NCI-H2107 treated with DMSO at 0.1 percent for 48 hours (cell line): ENCODE measurements around the gene NELL1.

Experiments used
- DNase-seq: peaks from one replicate; lab custom pipeline; 2025; ENCODE audit not compliant: unreplicated experiment; lab: John Stamatoyannopoulos, UW

NELL1 gene

DNA sequence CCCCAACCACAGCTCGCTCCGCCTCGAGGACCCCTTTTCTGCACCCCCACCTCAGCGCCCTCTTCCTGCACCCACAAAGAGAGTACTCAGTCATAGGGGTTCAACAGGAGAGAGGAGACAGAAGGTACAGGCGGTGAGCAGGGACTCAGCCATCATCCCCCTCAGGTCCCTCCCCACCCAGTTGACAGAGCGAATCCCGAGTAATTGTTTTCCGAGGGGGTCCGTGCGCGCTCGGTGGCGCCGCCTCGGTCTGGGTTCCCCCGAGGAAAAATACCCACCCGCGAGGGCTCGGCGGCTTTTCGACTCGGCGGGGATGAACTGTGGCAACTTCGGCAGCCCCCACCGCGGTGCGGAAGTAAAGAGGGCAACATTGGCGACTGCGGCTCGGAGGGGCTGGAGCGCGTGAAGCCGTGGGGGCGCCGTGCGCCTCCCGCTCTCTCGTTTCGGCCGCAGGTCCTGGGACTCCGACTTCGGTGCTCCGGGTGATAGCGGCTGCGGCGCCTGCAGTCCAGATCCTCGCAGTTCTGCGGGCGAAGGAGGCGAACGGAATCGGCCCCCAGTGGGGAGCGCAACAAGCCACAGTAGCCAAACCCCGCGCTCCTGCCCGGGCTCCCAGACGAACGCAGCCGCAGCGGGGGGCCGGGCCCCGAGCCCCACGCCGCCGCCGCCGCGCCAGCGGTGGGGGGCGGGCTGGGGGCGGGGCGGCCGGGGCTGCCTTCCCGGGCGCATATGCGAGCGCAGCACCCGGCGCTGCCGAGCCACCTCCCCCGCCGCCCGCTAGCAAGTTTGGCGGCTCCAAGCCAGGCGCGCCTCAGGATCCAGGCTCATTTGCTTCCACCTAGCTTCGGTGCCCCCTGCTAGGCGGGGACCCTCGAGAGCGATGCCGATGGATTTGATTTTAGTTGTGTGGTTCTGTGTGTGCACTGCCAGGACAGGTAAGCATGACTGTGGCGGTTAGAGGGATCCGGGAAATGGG is at the start of gene NELL1:
Gene NELL1 (plus strand): TSS at position 743 of the 976 bp plus-strand sequence.
- no peak for DNase-seq

DNA sequence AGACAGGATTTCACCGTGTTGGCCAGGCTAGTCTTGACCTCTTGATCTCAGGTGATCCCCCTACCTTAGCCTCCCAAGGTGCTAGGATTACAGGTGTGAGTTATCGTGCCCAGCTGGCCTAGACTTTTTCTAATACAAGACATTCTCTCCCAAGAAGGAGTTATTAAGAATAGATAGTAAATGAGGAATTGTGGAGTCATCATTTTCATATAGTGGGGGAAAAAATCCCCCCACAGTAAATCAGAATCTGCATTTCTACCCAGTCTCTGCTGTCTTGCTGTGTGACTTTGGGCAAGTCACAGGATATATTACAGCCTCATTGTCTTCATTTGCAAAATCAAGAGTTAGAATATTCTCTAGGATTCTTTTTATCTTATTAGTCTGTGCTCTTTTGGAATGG is 48.4 kb upstream of the NELL1 start:
- DNase-seq: no peak

DNA sequence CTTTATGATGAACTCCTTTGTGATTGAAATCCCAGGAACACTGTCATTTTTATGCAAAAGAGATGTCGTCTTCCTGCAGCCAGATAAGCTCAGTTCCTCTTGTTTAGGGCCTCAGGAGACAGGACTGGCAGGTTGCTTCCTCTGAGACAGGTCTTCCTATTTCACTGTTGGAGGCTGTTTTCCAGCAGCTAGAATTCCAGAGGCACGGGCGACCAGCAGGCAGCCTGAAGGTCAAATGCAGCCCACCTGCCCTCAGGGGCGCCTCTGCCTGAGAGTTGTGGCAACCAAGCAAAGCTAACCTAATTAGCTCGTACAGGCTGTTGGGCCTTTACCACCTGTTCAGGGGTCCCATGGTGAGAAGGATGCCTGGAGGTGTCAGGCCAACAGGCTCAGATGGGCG is 47.7 kb upstream of the NELL1 start:
- DNase-seq: no peak

DNA sequence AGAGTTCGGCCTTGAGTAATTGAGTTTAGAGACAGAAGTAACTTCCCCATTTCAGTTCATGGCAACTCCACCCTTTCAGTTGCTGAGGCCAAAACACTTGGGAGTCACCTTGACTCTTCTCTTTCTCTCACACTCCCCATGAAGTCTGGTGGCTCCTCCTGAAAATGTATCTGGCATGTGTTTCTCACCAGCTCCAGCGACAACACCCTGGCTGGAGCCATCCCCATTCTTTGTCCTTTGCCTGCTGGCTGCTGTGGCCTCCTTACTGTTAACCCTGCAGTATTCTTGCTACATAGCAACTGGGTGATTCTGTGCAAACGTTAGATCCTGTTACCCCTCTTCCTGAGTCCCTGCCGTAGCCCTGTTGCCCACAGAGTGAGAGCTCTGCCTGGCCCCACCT is 46.1 kb upstream of the NELL1 start:
- no peak for DNase-seq

DNA sequence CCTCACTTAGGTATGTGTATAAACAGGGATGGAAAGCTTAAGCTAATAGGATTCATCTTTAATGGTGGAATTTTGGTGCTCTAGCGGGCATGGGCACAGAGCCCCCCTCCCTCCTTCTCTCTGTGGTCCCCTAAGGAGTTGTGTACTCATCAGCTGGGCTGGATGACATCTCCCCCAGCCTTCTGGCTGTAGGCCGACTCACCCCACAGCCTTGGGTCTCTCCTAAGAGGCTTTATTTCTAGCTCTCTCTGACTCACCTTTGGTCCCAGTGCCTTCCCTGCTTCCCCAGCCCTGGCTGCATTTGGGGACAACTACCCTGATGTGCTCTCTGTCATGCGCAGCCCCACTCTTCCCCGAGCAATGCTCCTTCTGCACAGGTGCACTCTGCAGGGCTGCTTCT is 43.1 kb upstream of the NELL1 start:
- DNase-seq: no peak

DNA sequence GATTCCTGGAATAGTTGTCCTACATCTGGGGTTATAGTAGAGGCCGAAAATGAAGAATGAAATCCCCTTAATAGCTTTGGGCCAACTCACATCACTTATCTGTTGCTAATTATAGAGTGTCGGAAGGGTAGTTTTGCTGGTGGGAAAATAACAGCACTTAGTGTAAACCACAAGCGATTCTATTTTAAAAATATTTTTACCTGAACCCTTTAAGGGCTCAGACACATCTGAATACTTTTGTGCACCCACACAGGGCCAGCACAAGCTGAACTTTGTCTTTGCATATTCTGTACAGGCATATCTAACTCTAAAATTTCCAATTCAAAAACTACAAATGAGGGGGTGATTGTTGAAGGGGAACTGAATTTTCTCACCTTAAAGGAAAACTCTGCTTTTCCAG is 42.4 kb upstream of the NELL1 start:
- no peak for DNase-seq

DNA sequence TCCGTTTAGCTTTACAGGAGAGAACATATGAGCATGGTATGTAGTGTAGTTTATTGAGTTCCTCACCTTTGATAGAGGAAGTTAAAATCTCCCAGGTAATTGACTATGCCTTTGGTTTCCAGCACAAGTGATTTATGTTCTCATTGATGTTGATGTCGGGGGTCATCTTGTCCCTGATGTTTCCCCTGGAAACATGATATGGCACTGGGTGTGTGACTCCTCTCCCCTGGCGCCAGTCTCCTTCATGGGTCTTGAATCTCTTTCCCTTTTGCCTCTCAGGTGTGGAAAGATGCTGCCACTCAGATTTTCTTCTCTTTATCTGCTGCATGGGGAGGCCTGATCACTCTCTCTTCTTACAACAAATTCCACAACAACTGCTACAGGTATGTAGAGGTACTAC is 41.7 kb upstream of the NELL1 start:
- DNase-seq: no peak

DNA sequence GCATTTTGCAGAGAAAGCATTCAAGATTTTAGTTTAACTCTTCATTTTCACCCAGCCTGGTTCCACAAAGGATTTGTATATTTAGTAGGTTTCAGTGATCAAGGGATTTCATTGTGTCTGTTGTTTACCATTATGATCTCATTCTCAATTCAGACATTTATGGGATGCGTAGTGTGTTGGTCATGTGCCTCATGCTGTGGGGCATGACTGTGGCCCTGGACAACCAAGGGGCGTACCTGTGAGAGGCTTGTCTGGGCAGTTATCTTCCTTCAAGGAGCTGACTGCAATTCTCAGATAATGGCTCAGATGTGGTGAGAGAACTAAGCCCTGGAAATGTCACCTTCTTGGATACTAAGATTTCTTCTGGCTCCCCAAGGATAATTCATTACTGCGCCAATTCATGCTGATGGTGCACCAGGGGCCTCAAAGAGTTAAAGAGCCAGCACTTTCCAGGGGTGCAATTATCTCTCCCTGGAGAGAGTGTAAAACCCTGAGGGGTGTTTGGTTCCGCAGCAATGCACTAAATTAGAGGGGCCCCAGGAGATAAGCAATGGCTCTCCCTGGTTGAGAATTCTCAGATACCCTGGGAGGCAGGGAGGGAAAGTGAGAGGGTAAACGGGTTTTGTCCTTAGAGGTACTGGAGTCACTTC is 37.7 kb upstream of the NELL1 start:
- no peak for DNase-seq

DNA sequence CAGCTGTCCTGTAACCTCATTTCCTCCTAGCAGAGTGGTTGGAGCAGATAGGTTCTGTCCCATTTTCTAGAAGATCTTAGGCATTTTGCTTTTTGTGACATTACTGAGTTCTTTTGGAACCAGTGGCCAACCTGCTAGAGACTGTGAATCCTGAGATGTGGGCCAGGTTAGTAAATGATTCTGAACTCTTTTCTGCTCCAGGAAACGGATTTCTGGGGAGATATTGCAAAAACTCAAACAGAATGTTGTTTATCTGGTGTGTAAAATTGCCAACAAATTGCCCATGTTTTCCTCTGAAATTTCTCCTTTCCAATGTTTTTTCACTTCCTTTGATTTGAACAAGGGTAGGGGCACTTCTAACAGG is 37.2 kb upstream of the NELL1 start:
- DNase-seq: no peak

DNA sequence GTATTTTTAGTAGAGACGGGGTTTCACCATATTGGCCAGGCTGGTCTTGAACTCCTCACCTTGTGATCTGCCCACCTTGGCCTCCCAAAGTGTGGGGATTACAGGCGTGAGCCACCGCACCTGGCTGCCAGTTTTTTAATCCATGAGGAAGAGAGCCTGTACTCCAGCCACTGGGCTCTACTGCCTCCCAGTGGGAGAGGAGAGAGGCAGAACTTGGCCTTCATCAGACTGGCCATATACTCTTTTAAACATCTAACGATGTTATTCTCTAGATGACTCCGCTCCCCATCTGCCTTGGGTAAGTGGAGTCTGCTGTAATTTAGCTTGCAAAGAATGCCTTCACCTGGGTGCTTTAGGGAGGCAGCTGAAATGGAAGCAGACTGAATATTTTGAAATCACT is 35.3 kb upstream of the NELL1 start:
- DNase-seq: no peak

DNA sequence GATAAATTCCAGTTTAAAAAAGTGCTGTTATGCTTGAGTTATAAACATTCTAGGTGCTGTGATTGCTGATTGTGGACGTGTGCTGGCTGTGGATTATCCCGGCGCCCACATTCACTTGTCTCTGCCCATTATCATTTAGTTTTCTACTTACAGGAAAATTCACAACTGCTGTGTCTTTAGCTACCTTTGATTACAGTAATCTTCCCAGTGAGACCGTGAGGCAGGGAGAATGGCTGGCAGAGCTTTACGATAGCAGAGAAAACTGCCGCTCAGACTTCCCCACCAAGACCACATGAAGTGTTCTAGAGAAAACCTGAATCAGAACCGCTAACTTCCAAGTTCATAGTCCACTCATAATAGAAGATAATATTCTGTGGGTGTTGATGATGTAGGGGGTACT is 34.6 kb upstream of the NELL1 start:
- DNase-seq: no peak

DNA sequence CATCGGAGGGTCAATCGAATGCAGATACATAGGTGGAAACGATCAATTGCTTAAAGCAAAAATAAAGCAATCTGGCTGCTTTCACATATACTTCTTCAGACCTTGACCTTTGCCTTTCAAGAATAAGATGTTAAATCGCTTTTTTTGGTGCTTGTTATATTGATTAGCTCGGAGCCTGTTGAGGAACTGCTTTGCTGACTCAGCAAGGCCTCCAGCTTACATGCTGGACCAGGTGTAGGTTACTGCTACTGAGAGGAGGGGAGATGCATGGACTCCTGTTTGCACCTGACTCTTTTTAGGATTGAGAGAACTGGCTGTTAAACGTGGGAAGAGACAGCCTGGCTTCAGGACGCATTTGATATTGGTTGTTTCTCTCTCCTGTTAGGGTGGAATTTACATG is 31.3 kb upstream of the NELL1 start:
- no peak for DNase-seq

DNA sequence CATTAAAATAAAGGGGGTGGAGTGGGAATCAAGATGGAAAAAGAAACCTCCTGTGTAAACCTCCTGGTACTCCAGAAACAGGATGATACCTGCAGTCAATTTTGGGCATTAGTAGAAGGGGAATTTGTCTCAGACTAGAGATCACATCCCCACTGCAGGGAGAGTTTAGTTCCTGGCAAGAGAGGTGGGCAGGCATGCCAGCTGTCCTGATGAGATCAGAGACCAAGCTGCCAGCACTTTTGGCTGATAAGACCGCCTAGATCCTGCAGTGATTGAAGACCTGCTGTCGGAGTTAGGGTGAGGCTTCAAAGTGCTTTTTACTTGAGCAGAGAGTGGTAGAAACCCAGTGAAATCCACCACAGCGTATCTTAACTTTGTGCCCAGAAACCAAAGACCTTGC is 29.7 kb upstream of the NELL1 start:
- DNase-seq: no peak

DNA sequence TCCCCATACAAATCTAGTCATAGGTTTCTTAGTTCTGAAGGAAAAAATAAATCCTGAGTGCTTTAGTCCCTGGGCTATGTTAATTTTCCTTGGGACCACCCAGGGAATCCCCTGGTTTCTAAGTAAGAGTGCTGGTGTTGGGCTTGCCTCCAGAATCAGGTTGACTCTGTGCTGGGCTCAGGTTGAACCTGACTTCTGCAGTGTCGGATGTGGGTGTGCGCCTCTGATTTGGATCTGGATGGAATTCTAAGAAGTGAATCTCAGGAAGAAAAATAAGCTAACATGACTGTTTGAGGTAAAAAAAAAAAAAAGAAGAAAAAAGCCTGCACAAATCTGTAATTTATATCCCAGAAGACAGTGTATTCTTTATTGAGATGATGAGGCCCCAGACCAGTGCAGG is 29.0 kb upstream of the NELL1 start:
- no peak for DNase-seq

DNA sequence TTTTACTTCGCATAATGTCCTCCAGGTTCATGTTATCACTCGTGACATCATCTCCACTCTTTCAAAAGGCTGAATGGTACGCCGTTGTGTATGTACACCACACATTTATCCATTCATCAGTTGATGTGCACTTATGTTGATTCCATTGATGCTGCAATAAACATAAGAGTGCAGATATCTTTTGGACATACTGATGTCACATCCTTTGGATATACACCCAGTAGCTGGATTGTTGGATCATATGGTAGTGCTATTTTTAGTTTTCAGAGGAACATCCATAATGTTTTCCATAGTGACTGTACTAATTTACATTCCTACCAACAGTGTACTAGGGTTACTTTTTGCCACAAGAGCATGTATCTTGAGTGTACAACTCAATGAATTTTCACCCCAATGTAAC is 25.0 kb upstream of the NELL1 start:
- DNase-seq: no peak

DNA sequence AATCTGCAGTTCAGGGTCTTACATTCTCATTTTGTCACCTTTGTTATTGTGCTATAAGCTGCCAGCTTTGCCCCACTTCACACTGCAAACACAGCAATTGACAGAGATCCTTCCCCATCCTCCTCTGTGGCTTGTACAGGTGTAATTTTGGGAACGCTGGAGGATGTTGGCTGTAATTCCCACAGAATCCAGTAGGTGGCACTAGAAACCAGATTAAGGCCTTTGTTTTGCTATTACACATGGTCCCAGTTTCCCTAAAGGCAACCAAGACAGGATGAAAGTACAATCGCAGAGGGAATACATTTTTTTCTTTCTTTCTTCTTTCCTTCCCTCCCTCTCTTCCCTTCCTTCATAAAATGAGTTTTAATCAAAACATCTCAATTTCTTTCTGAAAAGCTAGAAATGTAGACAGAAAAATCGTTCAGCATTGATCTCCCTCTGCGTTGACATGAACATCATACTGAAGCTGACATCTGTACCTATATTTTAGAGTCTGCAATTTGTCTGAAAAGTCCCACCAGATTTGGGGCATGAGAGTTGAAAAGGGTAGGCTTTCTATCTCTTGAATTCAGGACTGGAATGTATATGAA is 21.3 kb upstream of the NELL1 start:
- peak; percentile 89 for DNase-seq

DNA sequence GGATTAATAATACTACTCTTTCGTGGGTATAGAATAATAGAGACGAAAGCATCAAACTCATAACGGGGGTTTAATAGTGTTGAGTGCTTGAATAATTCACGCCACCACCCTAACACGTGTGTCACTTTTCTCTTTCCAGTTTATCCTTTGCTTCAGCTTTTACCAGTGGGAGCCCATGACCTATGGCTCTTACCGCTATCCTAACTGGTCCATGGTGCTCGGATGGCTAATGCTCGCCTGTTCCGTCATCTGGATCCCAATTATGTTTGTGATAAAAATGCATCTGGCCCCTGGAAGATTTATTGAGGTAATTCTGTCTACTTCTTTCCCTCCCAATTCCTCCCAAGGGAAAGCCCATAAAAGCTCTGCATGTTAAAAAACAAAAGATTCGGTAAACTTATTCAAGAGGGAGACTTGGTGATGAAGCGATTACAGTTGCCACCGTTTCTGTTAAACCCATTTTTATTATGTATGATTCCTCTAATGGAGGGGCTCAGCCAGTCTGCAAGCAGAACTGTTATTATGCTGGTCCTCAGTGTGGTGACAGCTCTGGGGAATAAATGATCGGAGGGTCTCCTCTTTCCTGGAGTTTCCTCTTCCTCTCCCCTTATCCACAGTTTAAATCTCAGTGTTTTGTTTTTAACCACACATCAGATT is 17.1 kb upstream of the NELL1 start:
- no peak for DNase-seq

DNA sequence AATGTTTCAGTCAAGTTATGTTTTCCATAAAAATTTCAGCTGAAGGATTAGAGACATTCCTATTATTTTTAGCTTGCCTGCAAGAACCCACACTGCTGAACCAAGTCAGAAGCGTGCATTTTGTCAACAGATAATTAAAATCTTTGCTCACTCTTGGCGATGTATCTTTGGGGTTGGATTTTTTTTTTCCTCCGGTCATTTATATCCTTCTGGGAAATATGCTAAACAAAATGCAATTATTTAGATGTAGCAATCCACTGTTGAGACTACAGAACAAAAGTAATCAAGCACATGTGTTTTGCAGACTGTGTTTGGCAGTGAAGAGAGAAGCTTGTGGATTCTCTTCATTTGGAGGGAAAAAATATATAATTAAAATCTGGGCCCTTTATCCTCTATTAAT is 15.3 kb upstream of the NELL1 start:
- DNase-seq: no peak

DNA sequence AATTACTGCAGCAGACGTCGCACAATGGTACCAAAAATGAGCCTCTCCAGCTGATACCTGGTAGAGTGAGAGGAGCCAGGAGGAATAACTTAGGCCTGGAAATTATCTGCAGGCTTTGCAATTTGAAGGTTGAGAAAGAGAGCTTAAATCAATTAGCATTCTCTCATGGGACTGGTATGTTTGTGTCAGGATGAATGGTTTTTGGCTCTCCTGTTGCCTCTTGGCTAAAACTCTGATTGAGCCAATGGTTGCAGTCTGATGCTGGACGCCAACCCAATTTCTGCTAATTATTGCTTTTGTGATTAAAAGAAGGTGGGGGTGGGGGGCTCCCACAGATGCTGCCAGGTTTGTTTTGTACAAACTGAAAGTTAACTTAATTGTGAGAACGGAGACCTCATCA is 12.5 kb upstream of the NELL1 start:
- DNase-seq: peak; percentile 20

DNA sequence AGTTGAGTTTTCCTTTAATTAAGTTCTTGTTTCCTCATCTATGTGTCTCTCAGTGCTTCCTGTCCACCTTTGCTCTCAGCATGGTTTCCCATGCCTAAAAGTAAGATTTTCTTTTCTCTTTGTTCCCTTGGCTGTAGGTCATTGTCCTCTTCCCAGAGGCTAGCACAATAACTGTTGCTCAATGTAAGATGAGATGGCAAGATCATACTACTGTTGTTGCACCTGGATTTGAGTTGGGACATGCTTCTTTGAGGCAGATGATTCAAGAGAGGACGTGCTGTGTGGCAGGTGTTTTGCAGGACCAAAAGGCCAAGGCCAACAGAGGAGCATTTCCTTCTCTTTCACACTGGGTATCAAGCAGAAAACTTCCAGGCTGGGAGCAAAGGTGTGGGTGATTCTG is 11.3 kb upstream of the NELL1 start:
- peak; percentile 70 for DNase-seq

DNA sequence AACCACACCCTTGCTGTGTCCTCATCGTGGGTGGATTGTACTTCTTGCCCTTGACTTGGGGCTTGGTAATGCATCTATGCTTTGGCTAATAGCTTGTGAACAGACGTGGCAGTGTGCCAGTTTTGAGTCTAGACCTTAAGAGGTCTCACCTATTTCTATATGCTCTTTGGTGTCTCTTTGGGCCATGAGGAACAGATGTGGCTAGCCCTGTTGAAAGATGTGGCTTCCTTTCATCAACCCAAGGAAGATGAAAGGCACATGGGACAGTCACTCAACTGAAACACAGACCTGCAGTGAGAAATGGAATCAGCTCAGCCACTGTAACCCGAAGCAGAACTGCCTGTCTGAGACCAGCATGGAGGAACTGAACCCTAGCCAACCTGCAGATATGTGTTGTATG is 7.9 kb upstream of the NELL1 start:
- DNase-seq: no peak

DNA sequence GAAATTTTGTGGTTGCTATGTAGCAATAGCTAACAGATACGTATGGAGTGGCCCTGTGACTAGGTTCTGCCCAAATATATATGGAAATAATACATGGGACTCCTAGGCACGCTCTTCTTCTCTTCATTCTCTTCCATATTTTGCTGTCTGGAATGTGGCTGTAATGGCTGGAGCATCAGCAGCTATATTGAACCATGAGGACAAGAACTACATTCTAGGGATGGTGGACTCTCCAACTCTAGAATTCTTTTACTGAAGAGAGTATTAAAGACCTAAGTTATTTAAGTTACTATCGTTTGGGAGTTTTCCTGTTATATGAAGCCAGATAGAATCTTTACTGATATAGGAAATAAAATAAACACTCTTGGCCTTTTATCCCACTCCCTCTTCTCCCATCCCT is 7.5 kb upstream of the NELL1 start:
- DNase-seq: no peak
